Measurements from ENCODE around the gene POLK.
"Not testable (repeated sequence)": the region's sequence is repeated elsewhere in the genome, so short reads cannot be mapped to it uniquely, and the experiment has no call there.

The POLK gene

GRCh38 chr5:75550597-75550996 is 38.9 kb downstream of the POLK start:
- Mint-ChIP-seq H3K27me3 (ENCODE audit: low read depth) (no peaks in the 10 kb centered on the region), H3K4me3 (no peak overlapping the region), H3K4me1 (ENCODE audit: low read depth) (no peaks in the 10 kb centered on the region), H3K9me3 (peaks cover 4% of the 10 kb centered on the region), H3K36me3 (ENCODE audit: low read depth) (peaks cover 33% of the 10 kb centered on the region), H3K27ac (no peak overlapping the region)

- peaks cover 39% of the 10 kb centered on the region for H3K36me3 Mint-ChIP-seq (ENCODE audit: low read depth)
- H3K27ac Mint-ChIP-seq: no peak overlapping the region
- peaks cover 4% of the 10 kb centered on the region for H3K9me3 Mint-ChIP-seq
These were observed 39.8 kb downstream of the POLK start for GRCh38 chr5:75551471-75551870.

GRCh38 chr5:75552764-75553163 is 41.1 kb downstream of the POLK start:
- Mint-ChIP-seq H3K4me3 (no peak overlapping the region), H3K9me3 (peaks cover 10% of the 10 kb centered on the region), H3K4me1 (ENCODE audit: low read depth) (peaks cover 3% of the 10 kb centered on the region), H3K36me3 (ENCODE audit: low read depth) (peaks cover 51% of the 10 kb centered on the region), H3K27ac (no peak overlapping the region), H3K27me3 (ENCODE audit: low read depth) (no peaks in the 10 kb centered on the region)

More at GRCh38 chr5:75551471-75551870, 39.8 kb downstream of the POLK start:
- H3K4me3 Mint-ChIP-seq: no peak overlapping the region
- no peaks in the 10 kb centered on the region for H3K27me3 Mint-ChIP-seq (ENCODE audit: low read depth)
- no peaks in the 10 kb centered on the region for H3K4me1 Mint-ChIP-seq (ENCODE audit: low read depth)

GRCh38 chr5:75553358-75553757 is 41.7 kb downstream of the POLK start:
- H3K27ac Mint-ChIP-seq: no peak overlapping the region
- peaks cover 57% of the 10 kb centered on the region for H3K36me3 Mint-ChIP-seq (ENCODE audit: low read depth)
- H3K9me3 Mint-ChIP-seq: peaks cover 10% of the 10 kb centered on the region
- H3K27me3 Mint-ChIP-seq (ENCODE audit: low read depth): no peaks in the 10 kb centered on the region
- peaks cover 6% of the 10 kb centered on the region for H3K4me1 Mint-ChIP-seq (ENCODE audit: low read depth)
- no peak overlapping the region for H3K4me3 Mint-ChIP-seq

- Mint-ChIP-seq H3K4me1 (ENCODE audit: low read depth) (peaks cover 9% of the 10 kb centered on the region), H3K4me3 (no peak overlapping the region), H3K27ac (no peak overlapping the region), H3K36me3 (ENCODE audit: low read depth) (peaks cover 75% of the 10 kb centered on the region), H3K27me3 (ENCODE audit: low read depth) (no peaks in the 10 kb centered on the region), H3K9me3 (peaks cover 32% of the 10 kb centered on the region)
These were observed 46.5 kb downstream of the POLK start for GRCh38 chr5:75558221-75558620.

- Mint-ChIP-seq H3K27me3 (ENCODE audit: low read depth) (no peaks in the 10 kb centered on the region), H3K4me3 (no peak overlapping the region), H3K9me3 (peaks cover 41% of the 10 kb centered on the region), H3K4me1 (ENCODE audit: low read depth) (peaks cover 9% of the 10 kb centered on the region), H3K36me3 (ENCODE audit: low read depth) (peaks cover 75% of the 10 kb centered on the region), H3K27ac (no peak overlapping the region)
These were observed 47.4 kb downstream of the POLK start for GRCh38 chr5:75558981-75559632.

- Mint-ChIP-seq H3K9me3 (peaks cover 51% of the 10 kb centered on the region), H3K4me1 (ENCODE audit: low read depth) (peaks cover 10% of the 10 kb centered on the region), H3K36me3 (ENCODE audit: low read depth) (peaks cover 78% of the 10 kb centered on the region)
- H3K4me3 Mint-ChIP-seq; H3K27me3 Mint-ChIP-seq (ENCODE audit: low read depth); H3K27ac Mint-ChIP-seq: not testable (repeated sequence)
These were observed 49.0 kb downstream of the POLK start for GRCh38 chr5:75560655-75561054.

- Mint-ChIP-seq H3K36me3 (ENCODE audit: low read depth) (peaks cover 52% of the 10 kb centered on the region), H3K4me1 (ENCODE audit: low read depth) (peaks cover 19% of the 10 kb centered on the region), H3K27ac (peak overlapping the region; percentile 90), H3K4me3 (peak overlapping the region; percentile 66), H3K9me3 (peaks cover 38% of the 10 kb centered on the region)
- H3K27me3 Mint-ChIP-seq (ENCODE audit: low read depth): not testable (repeated sequence)
These were observed 54.5 kb downstream of the POLK start for GRCh38 chr5:75565991-75566709.

- H3K27ac Mint-ChIP-seq: peak overlapping the region; percentile 90
- no peaks in the 10 kb centered on the region for H3K27me3 Mint-ChIP-seq (ENCODE audit: low read depth)
- peaks cover 23% of the 10 kb centered on the region for H3K4me1 Mint-ChIP-seq (ENCODE audit: low read depth)
- H3K4me3 Mint-ChIP-seq: peak overlapping the region; percentile 66
- H3K36me3 Mint-ChIP-seq (ENCODE audit: low read depth): peaks cover 47% of the 10 kb centered on the region
- H3K9me3 Mint-ChIP-seq: peaks cover 33% of the 10 kb centered on the region
These were observed 55.1 kb downstream of the POLK start for GRCh38 chr5:75566710-75567309.

GRCh38 chr5:75567710-75568109 is 56.0 kb downstream of the POLK start:
- Mint-ChIP-seq H3K36me3 (ENCODE audit: low read depth) (peaks cover 41% of the 10 kb centered on the region), H3K4me1 (ENCODE audit: low read depth) (peaks cover 23% of the 10 kb centered on the region), H3K4me3 (peak overlapping the region; percentile 43), H3K27ac (peak overlapping the region; percentile 49), H3K27me3 (ENCODE audit: low read depth) (no peaks in the 10 kb centered on the region), H3K9me3 (peaks cover 28% of the 10 kb centered on the region)

- H3K4me3 Mint-ChIP-seq: no peak overlapping the region
- peaks cover 38% of the 10 kb centered on the region for H3K36me3 Mint-ChIP-seq (ENCODE audit: low read depth)
- H3K27me3 Mint-ChIP-seq (ENCODE audit: low read depth): no peaks in the 10 kb centered on the region
- H3K27ac Mint-ChIP-seq: no peak overlapping the region
- peaks cover 23% of the 10 kb centered on the region for H3K9me3 Mint-ChIP-seq
- H3K4me1 Mint-ChIP-seq (ENCODE audit: low read depth): peaks cover 23% of the 10 kb centered on the region
These were observed 56.5 kb downstream of the POLK start for GRCh38 chr5:75568202-75568601.

- Mint-ChIP-seq H3K4me3 (no peak overlapping the region), H3K27ac (no peak overlapping the region), H3K36me3 (ENCODE audit: low read depth) (peaks cover 22% of the 10 kb centered on the region), H3K27me3 (ENCODE audit: low read depth) (no peaks in the 10 kb centered on the region), H3K4me1 (ENCODE audit: low read depth) (peaks cover 20% of the 10 kb centered on the region), H3K9me3 (peaks cover 4% of the 10 kb centered on the region)
These were observed 59.9 kb downstream of the POLK start for GRCh38 chr5:75571547-75571946.

GRCh38 chr5:75574791-75575190 is 63.1 kb downstream of the POLK start:
- Mint-ChIP-seq H3K4me1 (ENCODE audit: low read depth) (peaks cover 12% of the 10 kb centered on the region), H3K9me3 (peaks cover 4% of the 10 kb centered on the region), H3K4me3 (no peak overlapping the region), H3K36me3 (ENCODE audit: low read depth) (peaks cover 18% of the 10 kb centered on the region), H3K27ac (no peak overlapping the region), H3K27me3 (ENCODE audit: low read depth) (no peaks in the 10 kb centered on the region)

- not testable (repeated sequence) for H3K27me3 Mint-ChIP-seq (ENCODE audit: low read depth); H3K4me3 Mint-ChIP-seq; H3K9me3 Mint-ChIP-seq; H3K27ac Mint-ChIP-seq
- Mint-ChIP-seq H3K4me1 (ENCODE audit: low read depth) (peaks cover 11% of the 10 kb centered on the region), H3K36me3 (ENCODE audit: low read depth) (peaks cover 17% of the 10 kb centered on the region)
These were observed 66.6 kb downstream of the POLK start for GRCh38 chr5:75578280-75578679.

GRCh38 chr5:75584641-75585040 is 73.0 kb downstream of the POLK start:
- Mint-ChIP-seq H3K36me3 (ENCODE audit: low read depth) (peaks cover 15% of the 10 kb centered on the region), H3K4me3 (no peak overlapping the region), H3K4me1 (ENCODE audit: low read depth) (peaks cover 3% of the 10 kb centered on the region), H3K27ac (no peak overlapping the region), H3K27me3 (ENCODE audit: low read depth) (no peaks in the 10 kb centered on the region), H3K9me3 (no peaks in the 10 kb centered on the region)
